Cardiac muscle cell (in vitro differentiated cells and primary cell): Measurements from ENCODE around the gene GOSR2. TPM values are rescaled to one million over a fixed set of nuclear protein-coding genes. Genes with fewer than 3 reads are reported as not detected.
A peak's percentile ranks its signal among the peaks of the same experiment; 100 is the strongest.

Source experiments
- DNase-seq, 2 donors: peaks; one replicate each; pipeline versions ENCODE4 v3.0.0 to v3.0.0-alpha.2; 2010 to 2017; ENCODE audit warnings: low read depth in 1 of 2, low spot score in 1 of 2
- H3K27ac ChIP-seq: fragments of 200-600 bp; sonication (generic); 2 replicates; pipeline ENCODE4 v1.5.1; 2016
- H3K27me3 ChIP-seq: fragments of 200-600 bp; sonication (generic); 2 replicates; pipeline ENCODE4 v1.6.0; 2016; ENCODE audit warnings: control low read depth
- H3K36me3 ChIP-seq: fragments of 200-600 bp; sonication (generic); 2 replicates; pipeline ENCODE4 v1.5.1; 2016; ENCODE audit warnings: control low read depth
- H3K4me1 ChIP-seq: fragments of 200-600 bp; sonication (generic); 2 replicates; pipeline ENCODE4 v1.8.1; 2017; ENCODE audit warnings: low read depth, mild to moderate bottlenecking, mixed run types
- H3K4me3 ChIP-seq: fragments of 200-600 bp; sonication (generic); 2 replicates; pipeline ENCODE4 v1.5.1; 2016; ENCODE audit warnings: mild to moderate bottlenecking
- H3K9me3 ChIP-seq: fragments of 200-600 bp; sonication (generic); 2 replicates; pipeline ENCODE4 v1.5.1; 2017; ENCODE audit warnings: low read depth, mild to moderate bottlenecking, control low read depth
- CTCF ChIP-seq: IDR thresholded peaks from 2 replicates; pipeline ENCODE4 v1.5.1; 2012; ENCODE audit warnings: low read depth, mild to moderate bottlenecking, low read length
- polyA plus RNA-seq: library from polyadenylated mRNA; unstranded; fragments of >200 nt; fragmentation: Nextera tagmentation; extraction: Ambion mirVana; gene quantifications from 2 replicates; pipeline ENCODE4 v1.2.1, GENCODE V29; 2016
- total RNA-seq: library from RNA; depleted of rRNA; stranded (reverse); fragments of >200 nt; gene quantifications from 2 replicates; pipeline ENCODE4 v1.2.3, GENCODE V29; 2016

Gene GOSR2
- total and polyA plus RNA-seq, 2 experiments from 2014 or later: 34.1 to 60.9 TPM

GRCh38 chr17:46922487-46922803, 515 bp upstream of the GOSR2 start:
- Histone ChIP-seq H3K4me3 (peak overlapping the region; percentile 72), H3K36me3 (no peaks in the 10 kb centered on the region), H3K9me3 (no peaks in the 10 kb centered on the region), H3K27ac (peak overlapping the region; percentile 98), H3K4me1 (peaks cover 7% of the 10 kb centered on the region), H3K27me3 (no peaks in the 10 kb centered on the region)
- DNase-seq: no peak
- TF ChIP-seq CTCF: no peak

- no peaks in the 10 kb centered on the region for H3K27me3 ChIP-seq
- no peak overlapping the region for H3K4me3 ChIP-seq
- no peak for TF ChIP-seq CTCF
- no peaks in the 10 kb centered on the region for H3K36me3 ChIP-seq
- peaks cover 7% of the 10 kb centered on the region for H3K4me1 ChIP-seq
- no peak overlapping the region for H3K27ac ChIP-seq
- DNase-seq: peak in 1 of 2 donors; percentile 16
- no peaks in the 10 kb centered on the region for H3K9me3 ChIP-seq
These were observed 2.4 kb downstream of the GOSR2 start for GRCh38 chr17:46925185-46925868.

GRCh38 chr17:46928467-46929261, 5.7 kb downstream of the GOSR2 start:
- Histone ChIP-seq H3K9me3 (no peaks in the 10 kb centered on the region), H3K27ac (no peak overlapping the region), H3K4me3 (no peak overlapping the region), H3K27me3 (no peaks in the 10 kb centered on the region), H3K36me3 (peaks cover 27% of the 10 kb centered on the region), H3K4me1 (peaks cover 7% of the 10 kb centered on the region)
- no peak for TF ChIP-seq CTCF
- no peak for DNase-seq

GRCh38 chr17:46929413-46929812, 6.5 kb downstream of the GOSR2 start:
- Histone ChIP-seq H3K4me1 (peaks cover under 1% of the 10 kb centered on the region), H3K27me3 (no peaks in the 10 kb centered on the region), H3K36me3 (peaks cover 33% of the 10 kb centered on the region), H3K4me3 (no peak overlapping the region), H3K9me3 (no peaks in the 10 kb centered on the region), H3K27ac (no peak overlapping the region)
- no peak for TF ChIP-seq CTCF
- DNase-seq: no peak

GRCh38 chr17:46930051-46930450, 7.1 kb downstream of the GOSR2 start:
- Histone ChIP-seq H3K4me1 (no peaks in the 10 kb centered on the region), H3K27me3 (no peaks in the 10 kb centered on the region), H3K36me3 (peaks cover 37% of the 10 kb centered on the region), H3K9me3 (no peaks in the 10 kb centered on the region), H3K4me3 (no peak overlapping the region), H3K27ac (no peak overlapping the region)
- DNase-seq: no peak
- no peak for TF ChIP-seq CTCF
